Omental fat pad (tissue), 4 donors: ENCODE measurements around the gene IFIT1. TPM values are rescaled to one million over a fixed set of nuclear protein-coding genes. Genes with fewer than 3 reads are reported as not detected.

ENCODE experiments used
- ATAC-seq: fragments of 150-250 bp; one replicate; pipeline ENCODE4 v1.9.1; 2016; ENCODE audit warnings: mild to moderate bottlenecking, moderate library complexity; ENCODE audit not compliant: low FRiP score
- DNase-seq: peaks from one replicate; pipeline ENCODE4 v3.0.0-alpha.2; 2019; ENCODE audit warnings: low spot score
- total RNA-seq, 4 donors: library from RNA; depleted of rRNA; stranded (reverse); fragments of >200 nt; gene quantifications; one replicate each; pipeline ENCODE4 v1.1.0, GENCODE V29; 2016
- TF ChIP-seq, protein P1 (sequence below), 3 donors: fragments of 450-650 bp; IDR thresholded peaks; one replicate each; pipeline ENCODE4 v1.5.1; 2016 to 2017; ENCODE audit warnings: antibody characterized with exemption in 3 of 3, mild to moderate bottlenecking in 3 of 3, moderate library complexity in 2 of 3

The IFIT1 gene
- total RNA-seq, 4 donors from 2014 or later, result 8.1 to 30.9 (median 11.6) TPM

GRCh38 chr10:89357096-89357495 lies 35.3 kb upstream of the IFIT1 start:
- TF ChIP-seq, protein P1, sequence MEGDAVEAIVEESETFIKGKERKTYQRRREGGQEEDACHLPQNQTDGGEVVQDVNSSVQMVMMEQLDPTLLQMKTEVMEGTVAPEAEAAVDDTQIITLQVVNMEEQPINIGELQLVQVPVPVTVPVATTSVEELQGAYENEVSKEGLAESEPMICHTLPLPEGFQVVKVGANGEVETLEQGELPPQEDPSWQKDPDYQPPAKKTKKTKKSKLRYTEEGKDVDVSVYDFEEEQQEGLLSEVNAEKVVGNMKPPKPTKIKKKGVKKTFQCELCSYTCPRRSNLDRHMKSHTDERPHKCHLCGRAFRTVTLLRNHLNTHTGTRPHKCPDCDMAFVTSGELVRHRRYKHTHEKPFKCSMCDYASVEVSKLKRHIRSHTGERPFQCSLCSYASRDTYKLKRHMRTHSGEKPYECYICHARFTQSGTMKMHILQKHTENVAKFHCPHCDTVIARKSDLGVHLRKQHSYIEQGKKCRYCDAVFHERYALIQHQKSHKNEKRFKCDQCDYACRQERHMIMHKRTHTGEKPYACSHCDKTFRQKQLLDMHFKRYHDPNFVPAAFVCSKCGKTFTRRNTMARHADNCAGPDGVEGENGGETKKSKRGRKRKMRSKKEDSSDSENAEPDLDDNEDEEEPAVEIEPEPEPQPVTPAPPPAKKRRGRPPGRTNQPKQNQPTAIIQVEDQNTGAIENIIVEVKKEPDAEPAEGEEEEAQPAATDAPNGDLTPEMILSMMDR (IDR thresholded peaks at IDR 0.05), result no peak
- ATAC-seq (no peak), DNase-seq (no peak)

GRCh38 chr10:89357975-89358374 lies 34.4 kb upstream of the IFIT1 start:
- DNase-seq (no peak), ATAC-seq (no peak)
- TF ChIP-seq, protein P1 (IDR thresholded peaks at IDR 0.05), result no peak

DNA sequence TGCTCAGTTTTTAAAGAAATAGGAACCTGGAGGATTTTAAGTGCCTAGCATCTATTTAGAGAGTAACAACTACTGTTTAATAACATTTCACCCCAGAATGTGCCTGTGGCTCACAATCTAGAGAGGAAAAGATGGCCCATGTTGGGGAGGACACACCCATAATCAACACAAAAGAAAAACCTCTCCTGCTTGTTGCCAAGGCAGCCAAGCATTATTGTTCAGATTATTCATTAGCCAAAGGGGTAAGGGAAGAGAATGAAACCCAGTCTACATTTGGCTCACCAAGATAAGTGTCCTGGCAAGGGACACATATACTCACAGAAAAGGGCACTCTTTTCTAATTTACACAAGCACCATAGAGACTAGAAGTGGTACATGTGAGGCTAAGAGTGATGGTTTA lies 32.3 kb upstream of the IFIT1 start:
- ATAC-seq (no peak), DNase-seq (no peak)
- TF ChIP-seq, protein P1 (IDR thresholded peaks at IDR 0.05), result no peak

GRCh38 chr10:89362929-89363328 lies 29.5 kb upstream of the IFIT1 start:
- DNase-seq (no peak), ATAC-seq (no peak)
- TF ChIP-seq, protein P1 (IDR thresholded peaks at IDR 0.05), result no peak

GRCh38 chr10:89363729-89364442 lies 28.5 kb upstream of the IFIT1 start:
- TF ChIP-seq, protein P1 (IDR thresholded peaks at IDR 0.05), result no peak
- ATAC-seq (no peak), DNase-seq (no peak)

GRCh38 chr10:89364531-89364930 lies 27.9 kb upstream of the IFIT1 start:
- TF ChIP-seq, protein P1 (IDR thresholded peaks at IDR 0.05), result no peak
- ATAC-seq (no peak), DNase-seq (no peak)

DNA sequence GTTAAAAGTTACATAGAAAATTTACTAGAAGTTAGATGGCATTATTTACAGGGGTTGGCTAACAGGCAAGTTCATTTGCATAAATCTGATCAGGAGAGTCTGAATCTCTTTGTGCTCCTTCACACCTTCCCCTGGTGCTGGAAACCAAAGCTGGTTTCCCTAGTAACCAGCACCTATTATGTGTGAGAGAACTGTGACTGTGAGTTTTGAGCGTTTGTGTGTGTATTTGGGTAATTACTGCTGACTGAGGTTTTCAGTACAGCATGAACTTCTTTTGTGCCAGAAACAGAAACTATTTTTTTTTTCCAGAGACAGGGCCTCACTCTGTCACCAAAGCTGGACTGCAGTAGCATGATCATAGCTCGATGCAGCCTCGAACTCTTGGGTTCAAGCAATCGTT lies 24.9 kb upstream of the IFIT1 start:
- DNase-seq (no peak), ATAC-seq (no peak)
- TF ChIP-seq, protein P1 (IDR thresholded peaks at IDR 0.05), result no peak
